ENCODE data around the gene WDR43. TPM values are rescaled to one million over a fixed set of nuclear protein-coding genes. Genes with fewer than 3 reads are reported as not detected.

Gene WDR43, protein sequence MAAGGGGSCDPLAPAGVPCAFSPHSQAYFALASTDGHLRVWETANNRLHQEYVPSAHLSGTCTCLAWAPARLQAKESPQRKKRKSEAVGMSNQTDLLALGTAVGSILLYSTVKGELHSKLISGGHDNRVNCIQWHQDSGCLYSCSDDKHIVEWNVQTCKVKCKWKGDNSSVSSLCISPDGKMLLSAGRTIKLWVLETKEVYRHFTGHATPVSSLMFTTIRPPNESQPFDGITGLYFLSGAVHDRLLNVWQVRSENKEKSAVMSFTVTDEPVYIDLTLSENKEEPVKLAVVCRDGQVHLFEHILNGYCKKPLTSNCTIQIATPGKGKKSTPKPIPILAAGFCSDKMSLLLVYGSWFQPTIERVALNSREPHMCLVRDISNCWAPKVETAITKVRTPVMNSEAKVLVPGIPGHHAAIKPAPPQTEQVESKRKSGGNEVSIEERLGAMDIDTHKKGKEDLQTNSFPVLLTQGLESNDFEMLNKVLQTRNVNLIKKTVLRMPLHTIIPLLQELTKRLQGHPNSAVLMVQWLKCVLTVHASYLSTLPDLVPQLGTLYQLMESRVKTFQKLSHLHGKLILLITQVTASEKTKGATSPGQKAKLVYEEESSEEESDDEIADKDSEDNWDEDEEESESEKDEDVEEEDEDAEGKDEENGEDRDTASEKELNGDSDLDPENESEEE
- 65.3 and 77.0 TPM in 2 replicates for total RNA-seq (2014; rRNA removed; shearing (Covaris generic); ENCODE audit: low replicate concordance)

GRCh38 chr2:28894470-28895188 lies at the start of gene WDR43:
Gene WDR43 (plus strand): TSS chr2:28894667. CDS start chr2:28894699, 32 bp downstream.
- Histone ChIP-seq H3K79me2 (ENCODE audit: low read length) (peaks cover 52% of the 10 kb centered on the region), H3K36me3 (ENCODE audit: insufficient read depth, low read length) (peaks cover 15% of the 10 kb centered on the region), H3K4me1 (ENCODE audit: low read length) (peaks cover 35% of the 10 kb centered on the region), H3K9ac (ENCODE audit: low read length) (peak within 1 kb of the TSS; percentile 98), H3K9me2 (replicated peaks; ENCODE audit: insufficient read depth, low read length) (no peaks in the 10 kb centered on the region), H3K4me2 (ENCODE audit: low read depth, low read length, poor library complexity, severe bottlenecking) (peak within 1 kb of the TSS; percentile 83), H3K9me3 (ENCODE audit: low read length) (no peaks in the 10 kb centered on the region), H3K27me3 (ENCODE audit: low read length) (no peaks in the 10 kb centered on the region), H2AFZ (ENCODE audit: low read length) (no peak within 1 kb of the TSS), H3K4me3 (ENCODE audit: low read length) (peak within 1 kb of the TSS; percentile 88), H3K27ac (ENCODE audit: low read length) (peak within 1 kb of the TSS; percentile 61), H4K20me1 (ENCODE audit: insufficient read depth, low read depth, low read length) (peaks cover 41% of the 10 kb centered on the region)
- peak; percentile 99 for DNase-seq

DNA sequence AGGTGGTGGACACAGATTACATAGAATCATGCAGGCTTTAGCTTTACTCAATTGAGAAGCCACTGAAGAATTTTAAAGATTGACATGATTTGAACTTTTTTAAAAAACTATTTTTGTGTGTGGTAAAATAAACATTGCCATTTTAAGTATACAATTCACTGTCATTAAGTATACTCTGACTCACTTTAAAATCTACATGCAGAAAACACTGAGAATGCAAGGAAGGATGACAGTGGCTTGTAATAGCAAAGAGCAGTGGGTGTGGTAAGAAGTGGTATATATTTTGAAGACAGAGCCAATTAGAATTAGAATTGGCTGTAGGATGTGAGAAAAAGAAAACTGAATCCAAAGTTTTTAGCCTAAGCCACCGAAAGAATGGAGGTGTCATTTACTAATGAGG lies 39.3 kb upstream of the WDR43 start:
- H3K79me2 ChIP-seq (ENCODE audit: low read length): peaks cover 10% of the 10 kb centered on the region
- no peaks in the 10 kb centered on the region for H3K27me3 ChIP-seq (ENCODE audit: low read length)
- no peak for DNase-seq
- H3K27ac ChIP-seq (ENCODE audit: low read length): no peak overlapping the region
- H3K4me3 ChIP-seq (ENCODE audit: low read length): no peak overlapping the region
- H3K4me1 ChIP-seq (ENCODE audit: low read length): no peaks in the 10 kb centered on the region
- H3K9ac ChIP-seq (ENCODE audit: low read length): no peak overlapping the region
- no peak overlapping the region for H2AFZ ChIP-seq (ENCODE audit: low read length)
- H3K9me2 ChIP-seq (replicated peaks; ENCODE audit: insufficient read depth, low read length): no peaks in the 10 kb centered on the region
- H4K20me1 ChIP-seq (ENCODE audit: insufficient read depth, low read depth, low read length): no peaks in the 10 kb centered on the region
- no peaks in the 10 kb centered on the region for H3K9me3 ChIP-seq (ENCODE audit: low read length)
- no peak overlapping the region for H3K4me2 ChIP-seq (ENCODE audit: low read depth, low read length, poor library complexity, severe bottlenecking)
- H3K36me3 ChIP-seq (ENCODE audit: insufficient read depth, low read length): peaks cover 14% of the 10 kb centered on the region; the same call in 1 of the 2 replicates

DNA sequence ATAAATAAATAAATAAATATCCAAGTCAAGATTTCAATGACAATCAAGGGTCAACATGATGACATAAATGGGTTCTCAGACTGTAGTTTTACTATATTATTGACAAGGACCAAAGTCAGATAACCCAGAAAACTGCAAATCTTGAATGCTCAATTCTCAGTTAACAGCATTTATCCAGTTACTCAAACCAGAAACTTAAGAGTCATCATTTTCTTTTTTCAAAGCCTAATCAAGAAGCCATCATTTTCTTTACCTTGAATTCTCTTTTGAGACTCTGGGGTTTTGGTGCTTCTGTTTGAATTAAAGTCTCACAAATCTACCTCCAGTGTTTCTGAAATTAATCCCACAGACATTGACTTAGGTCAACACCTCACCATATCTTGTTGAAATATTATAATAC lies 38.5 kb upstream of the WDR43 start:
- Histone ChIP-seq H3K4me2 (ENCODE audit: low read depth, low read length, poor library complexity, severe bottlenecking) (no peak overlapping the region), H3K36me3 (ENCODE audit: insufficient read depth, low read length) (peaks cover 15% of the 10 kb centered on the region; the same call in 1 of the 2 replicates), H3K79me2 (ENCODE audit: low read length) (peaks cover 14% of the 10 kb centered on the region), H3K27me3 (ENCODE audit: low read length) (no peaks in the 10 kb centered on the region), H4K20me1 (ENCODE audit: insufficient read depth, low read depth, low read length) (no peaks in the 10 kb centered on the region), H3K4me1 (ENCODE audit: low read length) (no peaks in the 10 kb centered on the region), H3K9me3 (ENCODE audit: low read length) (no peaks in the 10 kb centered on the region), H3K4me3 (ENCODE audit: low read length) (no peak overlapping the region), H3K9ac (ENCODE audit: low read length) (no peak overlapping the region), H3K9me2 (replicated peaks; ENCODE audit: insufficient read depth, low read length) (no peaks in the 10 kb centered on the region), H2AFZ (ENCODE audit: low read length) (no peak overlapping the region), H3K27ac (ENCODE audit: low read length) (no peak overlapping the region)
- no peak for DNase-seq

- Histone ChIP-seq H3K9ac (ENCODE audit: low read length) (peak overlapping the region; percentile 81), H3K4me3 (ENCODE audit: low read length) (peak overlapping the region; percentile 85), H3K4me1 (ENCODE audit: low read length) (peaks cover 23% of the 10 kb centered on the region)
These were observed 25.9 kb upstream of the WDR43 start for GRCh38 chr2:28868611-28869010.

DNA sequence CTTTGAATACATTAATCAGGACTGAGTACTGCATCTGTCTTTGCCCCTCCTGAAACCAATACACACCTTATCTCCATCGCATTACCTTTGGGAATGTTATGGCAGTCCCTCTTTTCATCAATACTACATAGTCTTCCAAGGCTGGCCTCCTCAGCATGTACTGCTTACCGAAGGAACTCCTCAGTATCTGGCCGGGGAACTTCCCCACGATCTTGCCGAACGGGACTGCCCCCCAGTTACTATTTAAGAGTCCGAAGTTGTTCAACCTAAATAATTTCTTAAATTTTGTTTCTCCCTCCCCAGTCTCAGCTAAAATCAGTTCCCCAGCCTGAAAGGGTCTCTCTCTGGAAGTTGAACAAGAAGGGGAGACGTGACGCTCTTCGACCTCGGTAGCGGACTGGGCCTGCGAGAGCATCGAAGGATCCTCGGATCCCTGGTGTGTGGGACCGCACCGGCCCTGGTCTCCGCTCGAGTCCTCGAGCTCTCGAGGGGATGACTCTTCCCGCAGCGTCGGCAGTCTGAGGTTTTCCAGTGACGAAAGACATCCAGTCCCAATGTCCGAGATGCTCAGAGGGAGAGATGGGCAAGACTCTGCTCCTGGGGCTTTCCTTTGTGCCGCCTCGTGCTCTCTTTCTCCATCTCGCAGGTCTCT lies 24.8 kb upstream of the WDR43 start:
- Histone ChIP-seq H3K4me1 (ENCODE audit: low read length) (peaks cover 23% of the 10 kb centered on the region), H3K9me3 (ENCODE audit: low read length) (no peaks in the 10 kb centered on the region), H3K4me2 (ENCODE audit: low read depth, low read length, poor library complexity, severe bottlenecking) (peak overlapping the region; percentile 89), H3K4me3 (ENCODE audit: low read length) (peak overlapping the region; percentile 85), H4K20me1 (ENCODE audit: insufficient read depth, low read depth, low read length) (no peaks in the 10 kb centered on the region; the same call in 1 of the 2 replicates), H3K9ac (ENCODE audit: low read length) (peak overlapping the region; percentile 81), H3K9me2 (replicated peaks; ENCODE audit: insufficient read depth, low read length) (no peaks in the 10 kb centered on the region), H3K27me3 (ENCODE audit: low read length) (no peaks in the 10 kb centered on the region), H3K36me3 (ENCODE audit: insufficient read depth, low read length) (peaks cover 6% of the 10 kb centered on the region; the same call in 1 of the 2 replicates), H2AFZ (ENCODE audit: low read length) (peak overlapping the region; percentile 22), H3K27ac (ENCODE audit: low read length) (no peak overlapping the region), H3K79me2 (ENCODE audit: low read length) (peaks cover 50% of the 10 kb centered on the region)
- DNase-seq: peak; percentile 61

More at GRCh38 chr2:28868611-28869010, 25.9 kb upstream of the WDR43 start:
- H3K9me2 ChIP-seq (replicated peaks; ENCODE audit: insufficient read depth, low read length): no peaks in the 10 kb centered on the region
- peaks cover 12% of the 10 kb centered on the region; the same call in 1 of the 2 replicates for H3K36me3 ChIP-seq (ENCODE audit: insufficient read depth, low read length)
- no peaks in the 10 kb centered on the region for H3K27me3 ChIP-seq (ENCODE audit: low read length)
- no peak for DNase-seq
- H3K79me2 ChIP-seq (ENCODE audit: low read length): peaks cover 60% of the 10 kb centered on the region
- H4K20me1 ChIP-seq (ENCODE audit: insufficient read depth, low read depth, low read length): no peaks in the 10 kb centered on the region; the same call in 1 of the 2 replicates
- peak overlapping the region; percentile 89 for H3K4me2 ChIP-seq (ENCODE audit: low read depth, low read length, poor library complexity, severe bottlenecking)
- no peaks in the 10 kb centered on the region for H3K9me3 ChIP-seq (ENCODE audit: low read length)
- no peak overlapping the region for H2AFZ ChIP-seq (ENCODE audit: low read length)
- no peak overlapping the region for H3K27ac ChIP-seq (ENCODE audit: low read length)

DNA sequence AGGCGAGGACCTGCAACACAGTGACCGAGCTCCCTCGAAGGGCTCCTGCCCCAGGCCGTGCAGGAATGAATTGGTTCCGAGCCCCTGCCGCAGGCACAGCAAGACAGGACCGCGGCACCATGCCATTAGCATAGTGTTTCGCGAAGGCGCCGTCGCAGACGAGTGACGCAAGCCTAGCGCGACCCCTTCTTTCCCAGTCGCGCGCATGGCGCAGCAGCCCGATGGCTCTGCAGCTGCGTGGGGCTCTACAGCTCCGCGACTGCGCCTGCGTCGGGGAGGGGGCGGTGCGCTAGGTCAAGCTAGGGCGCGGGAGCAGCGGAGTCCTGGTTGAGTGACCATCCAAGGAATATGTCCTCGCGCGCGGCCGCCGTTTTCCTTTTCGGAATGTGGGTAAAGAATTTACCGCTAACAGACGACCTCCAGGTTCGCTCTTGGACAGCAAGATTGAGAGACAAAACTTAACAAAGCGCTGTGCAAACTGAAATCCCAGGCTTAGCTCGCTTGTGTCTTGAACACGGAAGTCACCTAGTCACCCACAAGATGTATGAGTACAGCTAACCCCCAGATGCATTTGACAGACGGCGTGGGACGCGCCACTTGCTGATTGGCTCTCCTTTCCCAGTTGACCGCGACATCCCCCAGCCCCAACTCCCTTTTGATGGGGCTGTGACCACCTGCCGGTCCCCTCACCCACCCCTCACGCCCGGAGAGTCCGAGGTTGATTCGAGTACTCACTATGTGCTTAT lies 24.1 kb upstream of the WDR43 start, which contains the start of gene TRMT61B:
TSS of gene TRMT61B (minus strand) at position 164 of the 746 bp plus-strand sequence. CDS start at position 132, 32 bp downstream.
- Histone ChIP-seq H4K20me1 (ENCODE audit: insufficient read depth, low read depth, low read length) (no peaks in the 10 kb centered on the region; the same call in 1 of the 2 replicates), H3K27ac (ENCODE audit: low read length) (peak within 1 kb of the TSS; percentile 10; the same call in 1 of the 2 replicates), H3K27me3 (ENCODE audit: low read length) (no peaks in the 10 kb centered on the region), H3K36me3 (ENCODE audit: insufficient read depth, low read length) (no peaks in the 10 kb centered on the region), H3K9me2 (replicated peaks; ENCODE audit: insufficient read depth, low read length) (no peaks in the 10 kb centered on the region), H3K79me2 (ENCODE audit: low read length) (peaks cover 43% of the 10 kb centered on the region), H2AFZ (ENCODE audit: low read length) (peak within 1 kb of the TSS; percentile 87), H3K9ac (ENCODE audit: low read length) (peak within 1 kb of the TSS; percentile 81), H3K4me1 (ENCODE audit: low read length) (peaks cover 23% of the 10 kb centered on the region), H3K4me2 (ENCODE audit: low read depth, low read length, poor library complexity, severe bottlenecking) (peak within 1 kb of the TSS; percentile 89), H3K9me3 (ENCODE audit: low read length) (no peaks in the 10 kb centered on the region), H3K4me3 (ENCODE audit: low read length) (peak within 1 kb of the TSS; percentile 85)
- peak; percentile 98 for DNase-seq

DNA sequence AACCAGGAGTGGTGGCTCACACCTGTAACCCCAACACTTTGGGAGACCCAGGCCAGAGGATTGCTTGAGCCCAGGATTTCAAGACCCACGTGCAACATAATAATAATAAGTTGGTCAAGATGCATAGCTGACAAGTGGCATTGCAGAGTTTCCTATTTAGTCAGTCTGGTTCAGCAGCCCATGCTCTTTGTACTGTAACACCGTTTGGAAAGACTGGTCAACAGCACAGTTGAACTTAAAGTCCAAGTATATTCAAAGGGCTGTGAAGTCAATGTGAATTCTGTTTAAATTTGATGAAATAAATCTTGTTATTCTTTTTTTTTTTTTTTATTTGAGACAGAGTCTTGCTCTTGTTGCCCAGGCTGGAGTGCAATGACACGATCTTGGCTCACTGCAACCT lies 22.8 kb upstream of the WDR43 start:
- Histone ChIP-seq H3K9me2 (replicated peaks; ENCODE audit: insufficient read depth, low read length) (no peaks in the 10 kb centered on the region), H3K27ac (ENCODE audit: low read length) (no peak overlapping the region), H3K9ac (ENCODE audit: low read length) (no peak overlapping the region), H4K20me1 (ENCODE audit: insufficient read depth, low read depth, low read length) (no peaks in the 10 kb centered on the region; the same call in 1 of the 2 replicates), H3K9me3 (ENCODE audit: low read length) (no peaks in the 10 kb centered on the region), H3K4me3 (ENCODE audit: low read length) (no peak overlapping the region), H2AFZ (ENCODE audit: low read length) (no peak overlapping the region), H3K4me2 (ENCODE audit: low read depth, low read length, poor library complexity, severe bottlenecking) (no peak overlapping the region), H3K27me3 (ENCODE audit: low read length) (no peaks in the 10 kb centered on the region), H3K4me1 (ENCODE audit: low read length) (peaks cover 23% of the 10 kb centered on the region), H3K79me2 (ENCODE audit: low read length) (peaks cover 35% of the 10 kb centered on the region), H3K36me3 (ENCODE audit: insufficient read depth, low read length) (no peaks in the 10 kb centered on the region)
- DNase-seq: no peak

All from Karpas-422 (cell line).